HCT116 (cell line): ENCODE results near the gene RPS6KL1. TPM values are rescaled to one million over a fixed set of nuclear protein-coding genes. Genes with fewer than 3 reads are reported as not detected.

Experiments
- ATAC-seq: fragments of 200-7000 bp; cut with Tn5 transposase; 2 replicates; pipeline ENCODE4 v1.9.1; 2020; ENCODE audit warnings: mild to moderate bottlenecking, moderate library complexity
- BruUV-seq: library from RNA; stranded (reverse); fragments of 400-500 nt; replicated peaks from 2 replicates; lab custom pipeline; 2021; lab: Mats Ljungman, UMichigan
- CTCF ChIA-PET: fragments of 300-600 bp; sonication (Branson Sonifier 250); formaldehyde crosslinking; loops from one replicate; lab custom pipeline; 2021; ENCODE audit warnings: antibody characterized with exemption; lab: Charles Lee
- POLR2A ChIA-PET: fragments of 300-600, 350-600 bp; sonication (Branson Sonifier 250); formaldehyde crosslinking; loops from one replicate; lab custom pipeline; 2021; ENCODE audit warnings: antibody characterized with exemption; lab: Charles Lee
- RAD21 ChIA-PET, 2 experiments: fragments of 300-600 bp; sonication (Branson Sonifier 250); formaldehyde crosslinking; loops; one replicate each; lab custom pipeline; 2023; ENCODE audit warnings: low total read pairs in 2 of 2; ENCODE audit not compliant: uncharacterized antibody in 2 of 2, unreplicated experiment in 2 of 2, low non-redundant PET in 1 of 2; lab: Charles Lee
- DNase-seq: peaks from one replicate; pipeline ENCODE4 v3.0.0-alpha.2; 2010; ENCODE audit warnings: low read depth, low spot score
- H2AFZ ChIP-seq: fragments of 200-600 bp; shearing (Covaris generic), sonication (generic); 2 replicates; pipeline ENCODE4 v1.6.1; 2017; ENCODE audit warnings: low read depth, mixed run types, mixed read lengths, antibody characterized with exemption, low read length; ENCODE audit not compliant: poor library complexity, severe bottlenecking
- H3K27ac ChIP-seq: 2 replicates; pipeline ENCODE4 v1.5.1; 2012; ENCODE audit warnings: low read depth, low read length
- H3K27me3 ChIP-seq: fragments of 200-600 bp; sonication (generic); 2 replicates; pipeline ENCODE4 v1.6.1; 2016; ENCODE audit warnings: mixed run types, low read length, mixed read lengths; ENCODE audit not compliant: insufficient read depth
- H3K36me3 ChIP-seq, 2 experiments: fragments of 200-500 bp in 1 of 2; fragments of 200-600 bp in 1 of 2; sonication (Bioruptor generic) in 1 of 2; sonication (generic) in 1 of 2; 2 replicates each; pipeline versions ENCODE4 v1.5.1 to v1.6.1; 2014 to 2016; ENCODE audit warnings: low read length in 2 of 2, inconsistent platforms in 1 of 2, mixed read lengths in 1 of 2, mixed run types in 1 of 2; ENCODE audit not compliant: insufficient read depth in 2 of 2, control insufficient read depth in 1 of 2
- H3K4me1 ChIP-seq, 2 experiments: fragments of 200-600 bp in 1 of 2; sonication (generic) in 1 of 2; 2 replicates each; pipeline versions ENCODE4 v1.5.1 to v1.6.1; 2012 to 2017; ENCODE audit warnings: low read length in 2 of 2, inconsistent platforms in 1 of 2, mild to moderate bottlenecking in 1 of 2, mixed read lengths in 1 of 2, mixed run types in 1 of 2, moderate library complexity in 1 of 2; ENCODE audit not compliant: insufficient read depth in 2 of 2, control insufficient read depth in 1 of 2
- H3K4me2 ChIP-seq: fragments of 200-600 bp; sonication (generic); 2 replicates; pipeline ENCODE4 v1.6.1; 2017; ENCODE audit warnings: mixed run types, low read length, mixed read lengths
- H3K4me3 ChIP-seq, 2 experiments: fragments of 200-600 bp in 1 of 2; sonication (generic) in 1 of 2; replicated peaks in 1 of 2; 2 replicates each; pipeline ENCODE4 v1.5.1; 2011 to 2016; ENCODE audit warnings: low read length in 2 of 2, control low read depth in 1 of 2, low read depth in 1 of 2, mild to moderate bottlenecking in 1 of 2, mixed read lengths in 1 of 2, mixed run types in 1 of 2
- H3K79me2 ChIP-seq: fragments of 200-600 bp; sonication (generic); 2 replicates; pipeline ENCODE4 v1.6.1; 2017; ENCODE audit warnings: mild to moderate bottlenecking, mixed run types, low read length, moderate library complexity, mixed read lengths; ENCODE audit not compliant: insufficient read depth
- H3K9ac ChIP-seq: fragments of 200-600 bp; sonication (generic); 2 replicates; pipeline ENCODE4 v1.6.1; 2016; ENCODE audit warnings: low read length, mixed read lengths
- H3K9me2 ChIP-seq: fragments of 200-600 bp; sonication (generic), shearing (Covaris generic); 2 replicates; pipeline ENCODE4 v1.6.1; 2017; ENCODE audit warnings: mixed run types, mild to moderate bottlenecking, moderate library complexity; ENCODE audit not compliant: insufficient read depth
- H3K9me3 ChIP-seq, 2 experiments: fragments of 200-500 bp in 1 of 2; fragments of 200-600 bp in 1 of 2; sonication (Bioruptor generic) in 1 of 2; sonication (generic) in 1 of 2; 2 replicates each; pipeline ENCODE4 v1.6.1; 2014 to 2017; ENCODE audit warnings: low read length in 2 of 2, mixed read lengths in 2 of 2, inconsistent platforms in 1 of 2, low read depth in 1 of 2, mild to moderate bottlenecking in 1 of 2, mixed run types in 1 of 2, moderate library complexity in 1 of 2; ENCODE audit not compliant: control insufficient read depth in 1 of 2, insufficient read depth in 1 of 2
- H4K20me1 ChIP-seq: fragments of 200-600 bp; sonication (generic), shearing (Covaris generic); 2 replicates; pipeline ENCODE4 v1.6.1; 2017; ENCODE audit warnings: mixed run types, mild to moderate bottlenecking, moderate library complexity; ENCODE audit not compliant: insufficient read depth
- CEBPB ChIP-seq: IDR thresholded peaks from 2 replicates; pipeline ENCODE4 v1.6.1; 2012; ENCODE audit warnings: low read depth
- CTCF ChIP-seq, 3 experiments: fragments of 200-600 bp in 1 of 3; sonication (generic) in 1 of 3; IDR thresholded peaks in 2 of 3; conservative IDR thresholded peaks in 1 of 3; 2 replicates each; pipeline ENCODE4 v1.5.1; 2012 to 2017; ENCODE audit warnings: low read depth in 2 of 3, low read length in 2 of 3, antibody characterized with exemption in 1 of 3, borderline replicate concordance in 1 of 3, control low read depth in 1 of 3, mild to moderate bottlenecking in 1 of 3, mixed read lengths in 1 of 3, mixed run types in 1 of 3, moderate library complexity in 1 of 3; ENCODE audit not compliant: insufficient read depth in 1 of 3
- POLR2A ChIP-seq: IDR thresholded peaks from 2 replicates; pipeline ENCODE4 v1.7.0; 2011; ENCODE audit warnings: borderline replicate concordance; ENCODE audit not compliant: insufficient read depth, insufficient read length; ENCODE audit errors: extremely low read depth
- RAD21 ChIP-seq: IDR thresholded peaks from 2 replicates; pipeline ENCODE4 v1.6.1; 2012; ENCODE audit warnings: low read depth, mild to moderate bottlenecking
- ZBTB33 ChIP-seq: IDR thresholded peaks from 2 replicates; pipeline ENCODE4 v1.6.1; 2011; ENCODE audit warnings: mild to moderate bottlenecking, low read length, moderate library complexity; ENCODE audit not compliant: insufficient replicate concordance; ENCODE audit errors: extremely low read depth
- intact Hi-C: fragments of 100-400 bp; cut with micrococcal nuclease; formaldehyde crosslinking; loops from 2 replicates; pipeline ENCODE4 v1.10.0; 2022
- total RNA-seq: library from RNA; stranded (reverse); gene quantifications from one replicate; pipeline ENCODE4 v1.2.1, GENCODE V29; 2021; ENCODE audit not compliant: unreplicated experiment

Gene RPS6KL1
- total RNA-seq, 1 experiment from 2014 or later = 6.7 TPM

GRCh38 chr14:74945852-74946658 lies 23.0 kb upstream of the RPS6KL1 start:
- Histone ChIP-seq H3K9me2 (no peaks in the 10 kb centered on the region), H3K4me3 (no peak overlapping the region), H3K4me2 (no peak overlapping the region), H3K79me2 (no peaks in the 10 kb centered on the region), H3K9me3 (no peaks in the 10 kb centered on the region), H3K27me3 (no peaks in the 10 kb centered on the region), H2AFZ (no peak overlapping the region), H3K36me3 (no peaks in the 10 kb centered on the region), H3K27ac (no peak overlapping the region), H4K20me1 (no peaks in the 10 kb centered on the region), H3K4me1 (no peaks in the 10 kb centered on the region), H3K9ac (no peak overlapping the region)
- TF ChIP-seq RAD21 (peak; percentile 86), CTCF (IDR thresholded peaks at IDR 0.05 in 2 of 3, conservative IDR thresholded peaks at IDR 0.05 in 1 of 3; ENCODE audit: borderline replicate concordance in 1 of 3, insufficient read depth in 1 of 3, low read depth in 2 of 3, low read length in 2 of 3) (peak; percentile 79 to 97 (median 93)), ZBTB33 (no peak), CEBPB (no peak), POLR2A (peak; percentile 29)
- ChIA-PET CTCF (interaction anchor here (0.9 to 3.0 kb wide), 11 partner anchors 8 to 178 kb away, joined by 3 to 29 read pairs (median 6); partner anchors contain the start of genes ACYP1, PGF and RPS6KL1), RAD21 (interaction anchor here in 1 of 2 experiments (1.2 kb wide), 1 partner anchor 23 kb away, joined by 5 read pairs; the partner anchor contains the start of gene RPS6KL1), POLR2A (interaction anchor here (1.5 kb wide), 1 partner anchor 9 kb away, joined by 5 read pairs; the partner anchor contains the start of gene PGF)
- TSS peak; percentile 53 for BruUV-seq
- intact Hi-C loops = loop anchor here (1.0 kb wide), 1 partner anchor 142 kb away; no protein-coding TSS in a partner anchor
- ATAC-seq (peak; percentile 92), DNase-seq (peak; percentile 39)
